ENCODE data around the gene ZBTB7C. TPM values are rescaled to one million over a fixed set of nuclear protein-coding genes. Genes with fewer than 3 reads are reported as not detected.
A peak's percentile ranks its signal among the peaks of the same experiment; 100 is the strongest.

The ZBTB7C gene
- total and polyA plus RNA-seq, 5 donors from 2014 or later = not detected

DNA sequence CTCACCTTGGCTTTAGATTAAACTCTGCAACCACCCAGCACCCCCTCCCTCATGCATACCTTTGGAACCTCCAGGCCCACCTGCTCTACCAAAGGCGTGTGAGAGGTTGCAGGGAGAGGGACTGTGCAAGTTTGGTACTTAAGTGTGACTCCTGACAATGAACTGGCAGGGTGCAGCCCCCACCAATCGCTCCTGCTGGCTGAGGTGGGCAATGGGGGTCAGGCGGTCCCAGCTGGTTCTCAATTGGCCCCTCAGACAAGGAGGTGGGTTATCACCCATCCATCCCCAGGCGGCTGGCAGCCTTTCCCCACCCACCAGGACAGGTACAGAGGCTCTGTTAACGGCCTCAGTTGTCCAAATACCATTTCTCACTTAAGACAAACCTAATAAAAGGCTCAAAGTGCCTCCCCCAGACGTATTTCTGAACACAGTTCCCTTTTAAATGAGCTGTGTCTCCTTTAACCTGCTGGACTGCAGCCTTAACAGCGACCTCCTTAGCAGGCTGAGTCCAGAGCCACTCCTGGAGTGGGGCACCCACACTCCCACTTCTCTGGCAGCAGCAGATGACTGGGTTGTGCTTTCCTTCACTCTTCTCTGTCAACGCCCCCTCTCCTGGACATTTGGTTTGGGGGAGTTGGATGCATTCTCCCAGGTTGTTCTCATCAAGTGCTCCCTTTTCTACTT lies 309.6 kb downstream of the ZBTB7C start:
- peaks cover 5% of the 10 kb centered on the region for H3K27me3 ChIP-seq (ENCODE audit: control insufficient read depth, insufficient read depth, low read length)
- H3K36me3 ChIP-seq (ENCODE audit: control insufficient read depth, insufficient read depth, low read length) = no peaks in the 10 kb centered on the region
- H3K4me3 Mint-ChIP-seq = no peak overlapping the region
- H3K9me3 ChIP-seq (ENCODE audit: control insufficient read depth in 2 of 2, low read length in 2 of 2) = no peaks in the 10 kb centered on the region
- no peaks in the 10 kb centered on the region for H3K36me3 Mint-ChIP-seq
- H3K9me3 Mint-ChIP-seq = peaks cover 0 to 2% (median 0%) of the 10 kb centered on the region in 7 donors
- DNase-seq = no peak
- ATAC-seq (ENCODE audit: low read depth in 2 of 2) = no peak
- peaks cover 27% of the 10 kb centered on the region for H3K27me3 Mint-ChIP-seq
- no peaks in the 10 kb centered on the region for H3K4me1 ChIP-seq (ENCODE audit: control insufficient read depth, insufficient read depth, low read length, poor library complexity, severe bottlenecking)
- H3K4me1 Mint-ChIP-seq = no peaks in the 10 kb centered on the region
- H3K4me3 ChIP-seq (ENCODE audit: low read depth, low read length) = no peak overlapping the region
- H3K27ac Mint-ChIP-seq = no peak overlapping the region
- no peak overlapping the region for H3K27ac ChIP-seq (ENCODE audit: insufficient read depth, low read length, poor library complexity, severe bottlenecking)

DNA sequence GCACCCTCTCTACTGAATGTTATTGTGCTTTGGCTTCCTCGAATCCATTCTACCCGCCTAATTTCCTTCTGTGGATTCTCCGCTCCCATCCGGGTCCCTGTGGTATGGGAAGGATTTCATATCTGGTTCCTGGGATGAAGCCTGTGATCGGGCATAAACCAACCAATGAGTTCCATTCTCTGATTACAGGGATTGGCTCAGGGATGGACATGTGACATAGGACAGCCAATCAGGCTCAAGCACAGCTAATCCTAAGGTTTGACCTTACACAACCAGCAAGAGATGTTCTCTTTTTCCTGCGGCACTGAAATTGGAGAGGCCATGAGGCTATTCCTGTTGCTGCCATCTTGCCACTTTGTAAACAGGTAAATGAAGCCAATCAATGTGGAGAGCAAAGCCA lies 310.6 kb downstream of the ZBTB7C start:
- H3K27ac Mint-ChIP-seq = no peak overlapping the region
- no peak overlapping the region for H3K27ac ChIP-seq (ENCODE audit: insufficient read depth, low read length, poor library complexity, severe bottlenecking)
- no peak overlapping the region for H3K4me3 ChIP-seq (ENCODE audit: low read depth, low read length)
- no peak for ATAC-seq (ENCODE audit: low read depth in 2 of 2)
- no peak overlapping the region for H3K4me3 Mint-ChIP-seq
- H3K4me1 ChIP-seq (ENCODE audit: control insufficient read depth, insufficient read depth, low read length, poor library complexity, severe bottlenecking) = no peaks in the 10 kb centered on the region
- no peaks in the 10 kb centered on the region for H3K9me3 ChIP-seq (ENCODE audit: control insufficient read depth in 2 of 2, low read length in 2 of 2)
- H3K9me3 Mint-ChIP-seq = peaks cover 0 to 2% (median 0%) of the 10 kb centered on the region in 7 donors
- no peak for DNase-seq
- H3K4me1 Mint-ChIP-seq = no peaks in the 10 kb centered on the region
- H3K36me3 Mint-ChIP-seq = no peaks in the 10 kb centered on the region
- no peaks in the 10 kb centered on the region for H3K36me3 ChIP-seq (ENCODE audit: control insufficient read depth, insufficient read depth, low read length)
- H3K27me3 ChIP-seq (ENCODE audit: control insufficient read depth, insufficient read depth, low read length) = peaks cover 3% of the 10 kb centered on the region
- peaks cover 31% of the 10 kb centered on the region for H3K27me3 Mint-ChIP-seq

DNA sequence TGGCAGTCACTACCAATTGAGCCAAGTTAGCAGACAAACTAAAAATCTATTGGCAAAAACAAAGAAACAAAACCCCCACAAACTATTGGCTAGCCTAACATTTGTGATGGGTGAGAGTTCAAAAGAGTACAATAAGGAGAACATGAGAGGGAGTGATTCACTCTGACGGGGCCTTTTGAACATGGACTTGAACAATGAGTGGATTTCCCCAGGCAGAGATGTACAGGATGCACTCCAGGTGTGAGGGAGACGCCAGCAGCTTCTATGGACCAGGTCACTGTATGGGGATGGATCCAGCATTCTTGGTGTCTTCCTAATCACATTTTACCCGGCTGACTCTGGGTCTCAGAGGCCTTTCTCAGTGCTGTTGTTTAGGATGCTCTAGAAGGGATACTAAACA lies 311.2 kb downstream of the ZBTB7C start:
- H3K27me3 ChIP-seq (ENCODE audit: control insufficient read depth, insufficient read depth, low read length) = peaks cover 3% of the 10 kb centered on the region
- Mint-ChIP-seq H3K9me3 (peaks cover 0 to 2% (median 0%) of the 10 kb centered on the region in 7 donors), H3K27me3 (peaks cover 30% of the 10 kb centered on the region), H3K4me1 (no peaks in the 10 kb centered on the region), H3K27ac (no peak overlapping the region), H3K4me3 (no peak overlapping the region), H3K36me3 (no peaks in the 10 kb centered on the region)
- H3K4me1 ChIP-seq (ENCODE audit: control insufficient read depth, insufficient read depth, low read length, poor library complexity, severe bottlenecking) = no peaks in the 10 kb centered on the region
- H3K36me3 ChIP-seq (ENCODE audit: control insufficient read depth, insufficient read depth, low read length) = no peaks in the 10 kb centered on the region
- no peak for ATAC-seq (ENCODE audit: low read depth in 2 of 2)
- H3K4me3 ChIP-seq (ENCODE audit: low read depth, low read length) = no peak overlapping the region
- no peak overlapping the region for H3K27ac ChIP-seq (ENCODE audit: insufficient read depth, low read length, poor library complexity, severe bottlenecking)
- no peak for DNase-seq
- no peaks in the 10 kb centered on the region for H3K9me3 ChIP-seq (ENCODE audit: control insufficient read depth in 2 of 2, low read length in 2 of 2)

DNA sequence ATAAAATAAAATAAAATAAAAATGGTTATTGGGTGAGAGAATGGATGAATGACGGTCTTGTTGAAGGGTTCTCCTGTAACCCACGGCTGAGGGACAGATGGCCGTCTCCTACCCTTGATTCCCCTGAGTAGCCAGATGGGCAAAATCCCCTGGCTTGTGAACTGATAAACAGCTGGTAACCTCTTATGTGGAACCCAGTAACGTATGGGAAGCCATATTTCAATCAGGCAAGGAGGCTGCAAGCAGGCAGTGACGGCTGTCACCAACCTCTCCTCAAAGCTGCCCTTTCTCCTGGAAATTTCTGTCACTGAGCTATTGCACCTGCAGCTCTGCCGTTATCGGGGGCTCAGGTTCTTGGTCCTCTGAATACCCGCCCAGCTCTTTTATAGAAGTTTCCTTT lies 313.5 kb downstream of the ZBTB7C start:
- no peaks in the 10 kb centered on the region for H3K9me3 ChIP-seq (ENCODE audit: control insufficient read depth in 2 of 2, low read length in 2 of 2)
- H3K27me3 ChIP-seq (ENCODE audit: control insufficient read depth, insufficient read depth, low read length) = peaks cover 3% of the 10 kb centered on the region
- Mint-ChIP-seq H3K9me3 (peaks cover 0 to 2% (median 0%) of the 10 kb centered on the region in 7 donors), H3K36me3 (no peaks in the 10 kb centered on the region), H3K27ac (no peak overlapping the region), H3K4me1 (no peaks in the 10 kb centered on the region), H3K4me3 (no peak overlapping the region), H3K27me3 (peaks cover 24% of the 10 kb centered on the region)
- no peak overlapping the region for H3K27ac ChIP-seq (ENCODE audit: insufficient read depth, low read length, poor library complexity, severe bottlenecking)
- ATAC-seq (ENCODE audit: low read depth in 2 of 2) = no peak
- H3K4me1 ChIP-seq (ENCODE audit: control insufficient read depth, insufficient read depth, low read length, poor library complexity, severe bottlenecking) = no peaks in the 10 kb centered on the region
- no peak for DNase-seq
- H3K36me3 ChIP-seq (ENCODE audit: control insufficient read depth, insufficient read depth, low read length) = no peaks in the 10 kb centered on the region
- H3K4me3 ChIP-seq (ENCODE audit: low read depth, low read length) = no peak overlapping the region

DNA sequence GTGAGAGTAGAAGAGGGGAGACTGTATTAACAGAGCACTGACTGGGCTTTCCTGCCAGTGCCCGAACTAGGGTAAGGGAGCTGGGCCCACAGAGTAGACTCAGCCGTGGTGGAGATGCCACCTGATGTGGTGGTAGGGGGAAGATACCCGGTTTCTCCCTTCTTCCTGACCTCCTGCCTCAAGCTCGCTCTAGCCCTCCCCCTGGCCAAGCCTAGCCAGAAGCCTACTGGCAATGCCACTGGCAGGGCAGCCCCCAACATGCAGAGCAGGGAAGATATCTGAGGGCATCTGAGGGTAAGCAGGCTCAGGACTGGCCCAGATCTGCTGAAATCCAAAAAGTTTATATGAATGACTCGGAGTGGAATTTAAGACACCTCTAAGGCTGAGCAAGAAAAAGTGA lies 316.1 kb downstream of the ZBTB7C start:
- Mint-ChIP-seq H3K27me3 (peaks cover 10% of the 10 kb centered on the region), H3K36me3 (no peaks in the 10 kb centered on the region), H3K27ac (no peak overlapping the region), H3K4me1 (no peaks in the 10 kb centered on the region), H3K4me3 (no peak overlapping the region), H3K9me3 (peaks cover 0 to 2% (median 0%) of the 10 kb centered on the region in 7 donors)
- no peaks in the 10 kb centered on the region for H3K4me1 ChIP-seq (ENCODE audit: control insufficient read depth, insufficient read depth, low read length, poor library complexity, severe bottlenecking)
- H3K36me3 ChIP-seq (ENCODE audit: control insufficient read depth, insufficient read depth, low read length) = no peaks in the 10 kb centered on the region
- no peaks in the 10 kb centered on the region for H3K9me3 ChIP-seq (ENCODE audit: control insufficient read depth in 2 of 2, low read length in 2 of 2)
- H3K4me3 ChIP-seq (ENCODE audit: low read depth, low read length) = no peak overlapping the region
- no peak for DNase-seq
- no peak for ATAC-seq (ENCODE audit: low read depth in 2 of 2)
- H3K27ac ChIP-seq (ENCODE audit: insufficient read depth, low read length, poor library complexity, severe bottlenecking) = no peak overlapping the region
- peaks cover 3% of the 10 kb centered on the region for H3K27me3 ChIP-seq (ENCODE audit: control insufficient read depth, insufficient read depth, low read length)

DNA sequence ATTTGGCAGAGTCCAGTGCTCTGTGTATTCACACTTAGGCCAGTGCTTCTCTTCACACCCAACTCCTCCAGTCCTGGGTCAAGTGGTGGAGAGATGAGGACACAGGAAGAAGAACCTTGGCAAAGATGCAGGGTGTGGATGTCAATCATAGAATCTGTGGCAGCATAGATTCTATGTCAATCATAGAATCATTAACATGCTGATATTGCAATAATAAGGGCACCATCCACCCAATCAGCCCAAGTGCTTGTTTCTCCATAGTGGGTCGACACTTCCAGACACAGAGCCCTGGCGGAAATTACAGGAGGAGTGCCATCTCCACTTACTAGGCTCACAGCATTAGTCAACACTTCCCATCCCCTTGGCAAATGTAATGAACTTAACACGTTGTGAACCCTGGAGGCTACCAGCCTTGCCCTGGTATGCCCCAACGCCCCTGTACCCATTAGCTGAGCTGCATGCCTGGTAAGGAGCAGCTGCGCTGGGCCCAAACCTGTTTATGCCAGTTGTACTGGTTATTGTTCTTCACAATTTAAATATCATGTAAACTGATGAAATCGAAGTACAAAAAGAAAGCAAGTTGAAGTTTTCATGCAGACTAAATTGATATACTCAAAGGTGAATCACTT lies 317.2 kb downstream of the ZBTB7C start:
- no peaks in the 10 kb centered on the region for H3K4me1 ChIP-seq (ENCODE audit: control insufficient read depth, insufficient read depth, low read length, poor library complexity, severe bottlenecking)
- Mint-ChIP-seq H3K4me3 (no peak overlapping the region), H3K4me1 (no peaks in the 10 kb centered on the region), H3K27ac (no peak overlapping the region), H3K27me3 (peaks cover 14% of the 10 kb centered on the region), H3K9me3 (peaks cover 0 to under 1% (median 0%) of the 10 kb centered on the region in 7 donors), H3K36me3 (no peaks in the 10 kb centered on the region)
- H3K27me3 ChIP-seq (ENCODE audit: control insufficient read depth, insufficient read depth, low read length) = peaks cover 2% of the 10 kb centered on the region
- H3K36me3 ChIP-seq (ENCODE audit: control insufficient read depth, insufficient read depth, low read length) = no peaks in the 10 kb centered on the region
- no peak overlapping the region for H3K27ac ChIP-seq (ENCODE audit: insufficient read depth, low read length, poor library complexity, severe bottlenecking)
- no peaks in the 10 kb centered on the region for H3K9me3 ChIP-seq (ENCODE audit: control insufficient read depth in 2 of 2, low read length in 2 of 2)
- DNase-seq (no peak), ATAC-seq (ENCODE audit: low read depth in 2 of 2) (peak in 1 of 2 donors; percentile 5)
- no peak overlapping the region for H3K4me3 ChIP-seq (ENCODE audit: low read depth, low read length)

DNA sequence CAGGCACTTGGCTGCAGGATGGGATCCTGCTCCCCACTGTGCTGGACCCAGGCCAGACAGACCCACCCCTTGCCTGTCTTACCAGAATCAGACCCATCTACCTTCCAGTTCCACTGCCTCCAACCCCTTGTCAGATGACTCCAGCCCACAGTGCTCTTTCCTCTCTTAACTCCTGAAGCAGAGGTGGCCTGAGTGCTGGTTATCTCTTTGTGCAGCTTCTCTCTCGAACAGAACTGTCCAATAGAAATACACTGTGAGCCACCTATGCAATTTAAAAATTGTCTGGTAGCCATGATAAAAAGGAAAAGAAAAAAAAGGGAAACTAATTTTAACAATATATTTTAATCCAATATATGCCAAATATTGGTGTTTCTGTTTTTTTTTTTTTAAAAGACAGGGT lies 318.5 kb downstream of the ZBTB7C start:
- Histone ChIP-seq H3K4me3 (ENCODE audit: low read depth, low read length) (no peak overlapping the region), H3K27me3 (ENCODE audit: control insufficient read depth, insufficient read depth, low read length) (peaks cover 3% of the 10 kb centered on the region), H3K4me1 (ENCODE audit: control insufficient read depth, insufficient read depth, low read length, poor library complexity, severe bottlenecking) (no peaks in the 10 kb centered on the region), H3K36me3 (ENCODE audit: control insufficient read depth, insufficient read depth, low read length) (no peaks in the 10 kb centered on the region), H3K27ac (ENCODE audit: insufficient read depth, low read length, poor library complexity, severe bottlenecking) (no peak overlapping the region), H3K9me3 (ENCODE audit: control insufficient read depth in 2 of 2, low read length in 2 of 2) (no peaks in the 10 kb centered on the region)
- ATAC-seq (ENCODE audit: low read depth in 2 of 2) (no peak), DNase-seq (no peak)
- H3K9me3 Mint-ChIP-seq = no peaks in the 10 kb centered on the region
- H3K4me1 Mint-ChIP-seq = no peaks in the 10 kb centered on the region
- H3K36me3 Mint-ChIP-seq = no peaks in the 10 kb centered on the region
- H3K27ac Mint-ChIP-seq = no peak overlapping the region
- H3K4me3 Mint-ChIP-seq = no peak overlapping the region
- H3K27me3 Mint-ChIP-seq = peaks cover 16% of the 10 kb centered on the region

DNA sequence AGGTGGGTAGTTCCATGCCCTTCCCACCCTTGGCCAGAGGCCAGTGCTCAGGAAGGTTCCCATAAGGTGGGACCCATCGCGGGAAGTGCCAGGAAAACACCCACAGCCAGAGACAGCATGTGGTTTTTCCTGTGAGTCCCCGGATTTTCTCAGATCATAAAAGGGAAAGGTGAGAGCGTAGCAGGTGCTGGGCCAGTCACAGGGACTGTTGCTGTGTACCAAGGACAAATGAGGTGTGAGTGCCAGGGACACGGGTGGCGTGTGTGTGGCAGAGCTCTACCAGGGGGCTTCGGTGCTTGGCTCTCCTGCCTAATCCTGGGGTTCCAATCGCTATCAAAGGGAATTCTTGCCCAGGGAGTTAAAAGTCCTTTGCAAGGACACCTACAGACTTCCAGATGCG lies 319.2 kb downstream of the ZBTB7C start:
- no peak overlapping the region for H3K27ac Mint-ChIP-seq
- H3K36me3 Mint-ChIP-seq = no peaks in the 10 kb centered on the region

More for the DNA sequence above, 319.2 kb downstream of the ZBTB7C start:
- DNase-seq = no peak
- Mint-ChIP-seq H3K4me3 (no peak overlapping the region), H3K4me1 (no peaks in the 10 kb centered on the region), H3K27me3 (peaks cover 16% of the 10 kb centered on the region), H3K9me3 (no peaks in the 10 kb centered on the region)
- ATAC-seq (ENCODE audit: low read depth in 2 of 2) = no peak
- Histone ChIP-seq H3K36me3 (ENCODE audit: control insufficient read depth, insufficient read depth, low read length) (no peaks in the 10 kb centered on the region), H3K27ac (ENCODE audit: insufficient read depth, low read length, poor library complexity, severe bottlenecking) (no peak overlapping the region), H3K9me3 (ENCODE audit: control insufficient read depth in 2 of 2, low read length in 2 of 2) (no peaks in the 10 kb centered on the region), H3K4me3 (ENCODE audit: low read depth, low read length) (no peak overlapping the region), H3K27me3 (ENCODE audit: control insufficient read depth, insufficient read depth, low read length) (peaks cover 3% of the 10 kb centered on the region), H3K4me1 (ENCODE audit: control insufficient read depth, insufficient read depth, low read length, poor library complexity, severe bottlenecking) (no peaks in the 10 kb centered on the region)

Data from CD4-positive, CD25-positive, alpha-beta regulatory T cell (primary cell).